ENCODE measurements around the gene LILRB2.

GRCh38 chr19:54324071-54324470 lies 43.2 kb upstream of the LILRB2 start:
- TF ChIP-seq GABPA (tag; conservative IDR thresholded peaks at IDR 0.05; ENCODE audit: low read depth) (no peak), CTCF (IDR thresholded peaks at IDR 0.05 in 2 of 3, conservative IDR thresholded peaks at IDR 0.05 in 1 of 3; ENCODE audit: insufficient read depth in 2 of 3, low read depth in 1 of 3, low read length in 3 of 3) (no peak), JUN (IDR thresholded peaks at IDR 0.05; ENCODE audit: borderline replicate concordance, low read depth, low read length) (no peak), JUN (CRISPR knock-in tag; IDR thresholded peaks at IDR 0.05; ENCODE audit: borderline replicate concordance) (no peak), PPARD (CRISPR knock-in tag; IDR thresholded peaks at IDR 0.05) (no peak), CHD7 (IDR thresholded peaks at IDR 0.05; ENCODE audit: low read depth, low read length) (no peak), KDM4B (IDR thresholded peaks at IDR 0.05; ENCODE audit: borderline replicate concordance in 2 of 2, low read depth in 1 of 2) (no peak), BRCA1 (IDR thresholded peaks at IDR 0.05) (no peak), BRCA1 (CRISPR knock-in tag; IDR thresholded peaks at IDR 0.05) (no peak)
